Fibroblast of lung (primary cell): ENCODE data around the gene CALB2.

Experiments
- EZH2 ChIP-seq: IDR thresholded peaks from 2 replicates; pipeline ENCODE4 v1.5.1; 2012; ENCODE audit warnings: low read length, control low read depth, mild to moderate bottlenecking; ENCODE audit errors: missing control alignments
- TF ChIP-seq, protein P1 (sequence below), 2 donors: IDR thresholded peaks in 1 of 2; conservative IDR thresholded peaks in 1 of 2; 1 replicate in 1 of 2; 2 replicates in 1 of 2; pipeline ENCODE4 v1.5.1; 2011 to 2012; ENCODE audit warnings: low read length in 2 of 2, control low read depth in 1 of 2, inconsistent platforms in 1 of 2, low read depth in 1 of 2, mild to moderate bottlenecking in 1 of 2

- TF ChIP-seq, protein P1, sequence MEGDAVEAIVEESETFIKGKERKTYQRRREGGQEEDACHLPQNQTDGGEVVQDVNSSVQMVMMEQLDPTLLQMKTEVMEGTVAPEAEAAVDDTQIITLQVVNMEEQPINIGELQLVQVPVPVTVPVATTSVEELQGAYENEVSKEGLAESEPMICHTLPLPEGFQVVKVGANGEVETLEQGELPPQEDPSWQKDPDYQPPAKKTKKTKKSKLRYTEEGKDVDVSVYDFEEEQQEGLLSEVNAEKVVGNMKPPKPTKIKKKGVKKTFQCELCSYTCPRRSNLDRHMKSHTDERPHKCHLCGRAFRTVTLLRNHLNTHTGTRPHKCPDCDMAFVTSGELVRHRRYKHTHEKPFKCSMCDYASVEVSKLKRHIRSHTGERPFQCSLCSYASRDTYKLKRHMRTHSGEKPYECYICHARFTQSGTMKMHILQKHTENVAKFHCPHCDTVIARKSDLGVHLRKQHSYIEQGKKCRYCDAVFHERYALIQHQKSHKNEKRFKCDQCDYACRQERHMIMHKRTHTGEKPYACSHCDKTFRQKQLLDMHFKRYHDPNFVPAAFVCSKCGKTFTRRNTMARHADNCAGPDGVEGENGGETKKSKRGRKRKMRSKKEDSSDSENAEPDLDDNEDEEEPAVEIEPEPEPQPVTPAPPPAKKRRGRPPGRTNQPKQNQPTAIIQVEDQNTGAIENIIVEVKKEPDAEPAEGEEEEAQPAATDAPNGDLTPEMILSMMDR (conservative IDR thresholded peaks at IDR 0.05 in 1 of 2, IDR thresholded peaks at IDR 0.05 in 1 of 2; ENCODE audit: low read depth in 1 of 2, low read length in 2 of 2), result no peak
- TF ChIP-seq EZH2, result no peak
Measured at GRCh38 chr16:71410146-71410545, 51.6 kb downstream of the CALB2 start.
